IPS DF 6.9 (cell line): Measurements from ENCODE around the gene TNFRSF25.
A peak's percentile ranks its signal among the peaks of the same experiment; 100 is the strongest.

Source experiments
- DNase-seq: peaks from one replicate; pipeline ENCODE4 v3.0.0-alpha.2; 2013; ENCODE audit warnings: low read depth, low spot score
- H3K27ac ChIP-seq: one replicate; pipeline ENCODE4 v1.5.1; 2013; ENCODE audit warnings: low read length, control low read depth
- H3K27me3 ChIP-seq: 2 replicates; pipeline ENCODE4 v1.6.1; 2013; ENCODE audit warnings: mild to moderate bottlenecking, low read length; ENCODE audit not compliant: control insufficient read depth, insufficient read depth
- H3K36me3 ChIP-seq: 2 replicates; pipeline ENCODE4 v1.6.1; 2013; ENCODE audit warnings: low read length; ENCODE audit not compliant: control insufficient read depth, insufficient read depth
- H3K4me1 ChIP-seq: 2 replicates; pipeline ENCODE4 v1.6.1; 2013; ENCODE audit warnings: low read length; ENCODE audit not compliant: control insufficient read depth, insufficient read depth
- H3K4me3 ChIP-seq: 2 replicates; pipeline ENCODE4 v1.5.1; 2013; ENCODE audit warnings: mild to moderate bottlenecking, low read length
- H3K9me3 ChIP-seq: 2 replicates; pipeline ENCODE4 v1.6.1; 2013; ENCODE audit warnings: low read length, inconsistent platforms; ENCODE audit not compliant: control insufficient read depth, insufficient read depth
- WGBS: extraction: QIAGEN DNeasy Blood & Tissue Kit; methylation state at CpG from one replicate; pipeline ENCODE4 v1.1.7; 2013; ENCODE audit warnings: mixed read lengths, missing lambda C conversion rate; ENCODE audit not compliant: insufficient read length, insufficient coverage; 5-methylcytosine and 5-hydroxymethylcytosine counted together

The TNFRSF25 gene

GRCh38 chr1:6467744-6468688 lies 2.0 kb upstream of the TNFRSF25 start:
- Histone ChIP-seq H3K4me1 (peaks cover 4% of the 10 kb centered on the region; the same call in 1 of the 2 replicates), H3K4me3 (no peak overlapping the region), H3K36me3 (peaks cover 28% of the 10 kb centered on the region), H3K27ac (no peak overlapping the region), H3K9me3 (no peaks in the 10 kb centered on the region), H3K27me3 (no peaks in the 10 kb centered on the region)
- WGBS, result no CpG with 5 or more reads among the region's 30 CpGs
- DNase-seq, result no peak

- Histone ChIP-seq H3K27me3 (no peaks in the 10 kb centered on the region), H3K4me1 (peaks cover 4% of the 10 kb centered on the region; the same call in 1 of the 2 replicates), H3K4me3 (no peak overlapping the region), H3K36me3 (peaks cover 28% of the 10 kb centered on the region), H3K27ac (no peak overlapping the region), H3K9me3 (no peaks in the 10 kb centered on the region)
- no CpG with 5 or more reads among the region's 12 CpGs for WGBS
- no peak for DNase-seq
These were observed 1.3 kb upstream of the TNFRSF25 start for GRCh38 chr1:6467224-6467623.

GRCh38 chr1:6466751-6467150 lies 778 bp upstream of the TNFRSF25 start:
- no peaks in the 10 kb centered on the region for H3K27me3 ChIP-seq

GRCh38 chr1:6465461-6466005 lies 440 bp downstream of the TNFRSF25 start:
- Histone ChIP-seq H3K27ac (no peak overlapping the region), H3K4me3 (peak overlapping the region; percentile 24; the same call in 1 of the 2 replicates), H3K4me1 (peaks cover 4% of the 10 kb centered on the region; the same call in 1 of the 2 replicates), H3K36me3 (peaks cover 29% of the 10 kb centered on the region), H3K27me3 (no peaks in the 10 kb centered on the region), H3K9me3 (no peaks in the 10 kb centered on the region)
- no CpG with 5 or more reads among the region's 21 CpGs for WGBS
- no peak for DNase-seq

More at GRCh38 chr1:6466751-6467150, 778 bp upstream of the TNFRSF25 start:
- no CpG with 5 or more reads among the region's 5 CpGs for WGBS
- H3K4me3 ChIP-seq, result no peak overlapping the region
- H3K36me3 ChIP-seq, result peaks cover 28% of the 10 kb centered on the region
- H3K27ac ChIP-seq, result no peak overlapping the region
- peaks cover 4% of the 10 kb centered on the region; the same call in 1 of the 2 replicates for H3K4me1 ChIP-seq
- no peak for DNase-seq
- H3K9me3 ChIP-seq, result no peaks in the 10 kb centered on the region

- Histone ChIP-seq H3K27me3 (no peaks in the 10 kb centered on the region), H3K27ac (no peak overlapping the region), H3K9me3 (no peaks in the 10 kb centered on the region), H3K36me3 (peaks cover 24% of the 10 kb centered on the region), H3K4me3 (no peak overlapping the region), H3K4me1 (peaks cover 5% of the 10 kb centered on the region; the same call in 1 of the 2 replicates)
- no CpG with 5 or more reads among the region's 5 CpGs for WGBS
- DNase-seq, result no peak
These were observed 1.1 kb downstream of the TNFRSF25 start for GRCh38 chr1:6464915-6465314.

- Histone ChIP-seq H3K9me3 (no peaks in the 10 kb centered on the region), H3K36me3 (peaks cover 24% of the 10 kb centered on the region), H3K27ac (no peak overlapping the region), H3K4me3 (no peak overlapping the region), H3K4me1 (peaks cover 9% of the 10 kb centered on the region), H3K27me3 (no peaks in the 10 kb centered on the region)
- no peak for DNase-seq
- no CpG with 5 or more reads among the region's 7 CpGs for WGBS
These were observed 1.5 kb downstream of the TNFRSF25 start for GRCh38 chr1:6464514-6464836.

- WGBS, result no CpG with 5 or more reads among the region's 1 CpG
- Histone ChIP-seq H3K27me3 (no peaks in the 10 kb centered on the region), H3K4me1 (peaks cover 9% of the 10 kb centered on the region), H3K27ac (no peak overlapping the region), H3K36me3 (peaks cover 12% of the 10 kb centered on the region; the same call in 1 of the 2 replicates), H3K9me3 (no peaks in the 10 kb centered on the region), H3K4me3 (no peak overlapping the region)
- no peak for DNase-seq
These were observed 2.9 kb downstream of the TNFRSF25 start for GRCh38 chr1:6463120-6463412.

- no CpG with 5 or more reads among the region's 13 CpGs for WGBS
- Histone ChIP-seq H3K4me1 (peaks cover 9% of the 10 kb centered on the region), H3K27me3 (no peaks in the 10 kb centered on the region), H3K4me3 (no peak overlapping the region), H3K36me3 (peaks cover 8% of the 10 kb centered on the region; the same call in 1 of the 2 replicates), H3K27ac (no peak overlapping the region), H3K9me3 (no peaks in the 10 kb centered on the region)
- DNase-seq, result no peak
These were observed 3.4 kb downstream of the TNFRSF25 start for GRCh38 chr1:6462412-6463119.

- no peak overlapping the region for H3K27ac ChIP-seq
- H3K4me3 ChIP-seq, result no peak overlapping the region
- no peak for DNase-seq
- H3K27me3 ChIP-seq, result no peaks in the 10 kb centered on the region
- WGBS, result no CpG with 5 or more reads among the region's 48 CpGs
- no peaks in the 10 kb centered on the region for H3K9me3 ChIP-seq
- H3K36me3 ChIP-seq, result peaks cover 6% of the 10 kb centered on the region; the same call in 1 of the 2 replicates
- H3K4me1 ChIP-seq, result peaks cover 9% of the 10 kb centered on the region
These were observed 4.2 kb downstream of the TNFRSF25 start for GRCh38 chr1:6461538-6462411.
